Loucy (cell line): ENCODE results near the gene PRKAA2.

Experiments
- H2AFZ ChIP-seq: fragments of 200-600 bp; sonication (generic); 2 replicates; pipeline ENCODE4 v1.6.0; 2016; ENCODE audit warnings: antibody characterized with exemption, mild to moderate bottlenecking, low read length, moderate library complexity
- H3F3A ChIP-seq: fragments of 200-600 bp; 2 replicates; pipeline ENCODE4 v1.6.0; 2016; ENCODE audit warnings: antibody characterized with exemption, low read depth, mild to moderate bottlenecking
- H3K27me3 ChIP-seq: fragments of 200-600 bp; sonication (generic); 2 replicates; pipeline ENCODE4 v1.6.1; 2014; ENCODE audit warnings: low read length, mild to moderate bottlenecking; ENCODE audit not compliant: insufficient read depth, poor library complexity, severe bottlenecking
- H3K36me3 ChIP-seq: fragments of 200-600 bp; sonication (generic); 2 replicates; pipeline ENCODE4 v1.6.1; 2016; ENCODE audit warnings: low read length; ENCODE audit not compliant: insufficient read depth
- H3K4me1 ChIP-seq: fragments of 200-600 bp; sonication (generic); 2 replicates; pipeline ENCODE4 v1.5.1; 2014; ENCODE audit warnings: low read length, mild to moderate bottlenecking; ENCODE audit not compliant: insufficient read depth, poor library complexity, severe bottlenecking
- H3K4me2 ChIP-seq: fragments of 200-600 bp; sonication (generic); 2 replicates; pipeline ENCODE4 v1.6.0; 2014; ENCODE audit warnings: antibody characterized with exemption, low read length, low read depth, mild to moderate bottlenecking; ENCODE audit not compliant: poor library complexity, severe bottlenecking
- H3K4me3 ChIP-seq: fragments of 200-600 bp; sonication (generic); 2 replicates; pipeline ENCODE4 v1.5.1; 2014; ENCODE audit warnings: low read length, mild to moderate bottlenecking, mixed read lengths; ENCODE audit not compliant: poor library complexity, severe bottlenecking
- H3K79me2 ChIP-seq: fragments of 200-600 bp; sonication (generic); 2 replicates; pipeline ENCODE4 v1.6.1; 2014; ENCODE audit warnings: low read length; ENCODE audit not compliant: insufficient read depth
- H3K9ac ChIP-seq: fragments of 200-600 bp; sonication (generic); 2 replicates; pipeline ENCODE4 v1.6.0; 2014; ENCODE audit warnings: mild to moderate bottlenecking, low read depth, low read length, moderate library complexity; ENCODE audit not compliant: poor library complexity, severe bottlenecking
- H3K9me2 ChIP-seq: fragments of 200-600 bp; sonication (generic); replicated peaks from 2 replicates; pipeline ENCODE4 v1.6.1; 2016; ENCODE audit warnings: low read depth, low read length, mixed read lengths
- H3K9me3 ChIP-seq: fragments of 200-600 bp; sonication (generic); 2 replicates; pipeline ENCODE4 v1.6.1; 2014; ENCODE audit warnings: mild to moderate bottlenecking, antibody characterized with exemption, low read length, low read depth; ENCODE audit not compliant: insufficient read depth
- H4K20me1 ChIP-seq: fragments of 200-600 bp; sonication (generic); 2 replicates; pipeline ENCODE4 v1.6.0; 2014; ENCODE audit warnings: antibody characterized with exemption, low read length, mild to moderate bottlenecking; ENCODE audit not compliant: insufficient read depth, poor library complexity, severe bottlenecking
- EZH2phosphoT487 ChIP-seq: fragments of 200-600 bp; IDR thresholded peaks from 2 replicates; pipeline ENCODE4 v1.6.1; 2018; ENCODE audit warnings: antibody characterized with exemption, mild to moderate bottlenecking, moderate library complexity, borderline replicate concordance
- TF ChIP-seq, protein P1 (sequence below): fragments of 200-600 bp; sonication (generic); conservative IDR thresholded peaks from 2 replicates; pipeline ENCODE4 v1.5.1; 2014; ENCODE audit warnings: mild to moderate bottlenecking, antibody characterized with exemption, low read length

PRKAA2 gene

GRCh38 chr1:56645677-56646305 lies 677 bp downstream of the PRKAA2 start:
- H3K9ac ChIP-seq: no peak overlapping the region
- TF ChIP-seq, protein P1, sequence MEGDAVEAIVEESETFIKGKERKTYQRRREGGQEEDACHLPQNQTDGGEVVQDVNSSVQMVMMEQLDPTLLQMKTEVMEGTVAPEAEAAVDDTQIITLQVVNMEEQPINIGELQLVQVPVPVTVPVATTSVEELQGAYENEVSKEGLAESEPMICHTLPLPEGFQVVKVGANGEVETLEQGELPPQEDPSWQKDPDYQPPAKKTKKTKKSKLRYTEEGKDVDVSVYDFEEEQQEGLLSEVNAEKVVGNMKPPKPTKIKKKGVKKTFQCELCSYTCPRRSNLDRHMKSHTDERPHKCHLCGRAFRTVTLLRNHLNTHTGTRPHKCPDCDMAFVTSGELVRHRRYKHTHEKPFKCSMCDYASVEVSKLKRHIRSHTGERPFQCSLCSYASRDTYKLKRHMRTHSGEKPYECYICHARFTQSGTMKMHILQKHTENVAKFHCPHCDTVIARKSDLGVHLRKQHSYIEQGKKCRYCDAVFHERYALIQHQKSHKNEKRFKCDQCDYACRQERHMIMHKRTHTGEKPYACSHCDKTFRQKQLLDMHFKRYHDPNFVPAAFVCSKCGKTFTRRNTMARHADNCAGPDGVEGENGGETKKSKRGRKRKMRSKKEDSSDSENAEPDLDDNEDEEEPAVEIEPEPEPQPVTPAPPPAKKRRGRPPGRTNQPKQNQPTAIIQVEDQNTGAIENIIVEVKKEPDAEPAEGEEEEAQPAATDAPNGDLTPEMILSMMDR: no peak
- TF ChIP-seq EZH2phosphoT487: no peak
- H3K4me2 ChIP-seq: no peak overlapping the region
- no peaks in the 10 kb centered on the region for H3K9me2 ChIP-seq
- no peaks in the 10 kb centered on the region for H3K36me3 ChIP-seq
- H4K20me1 ChIP-seq: no peaks in the 10 kb centered on the region
- H3K79me2 ChIP-seq: no peaks in the 10 kb centered on the region
- H3K4me1 ChIP-seq: no peaks in the 10 kb centered on the region
- H3K4me3 ChIP-seq: no peak overlapping the region
- H2AFZ ChIP-seq: no peak overlapping the region
- H3K27me3 ChIP-seq: no peaks in the 10 kb centered on the region
- no peaks in the 10 kb centered on the region for H3K9me3 ChIP-seq
- H3F3A ChIP-seq: no peaks in the 10 kb centered on the region

GRCh38 chr1:56646611-56647010 lies 1.5 kb downstream of the PRKAA2 start:
- no peaks in the 10 kb centered on the region for H3K9me3 ChIP-seq
- no peaks in the 10 kb centered on the region for H3K4me1 ChIP-seq
- H3K36me3 ChIP-seq: no peaks in the 10 kb centered on the region
- TF ChIP-seq EZH2phosphoT487: no peak
- TF ChIP-seq, protein P1: no peak
- H3K9ac ChIP-seq: no peak overlapping the region
- H3K4me2 ChIP-seq: no peak overlapping the region
- no peak overlapping the region for H2AFZ ChIP-seq
- no peak overlapping the region for H3K4me3 ChIP-seq
- no peaks in the 10 kb centered on the region for H4K20me1 ChIP-seq
- H3K79me2 ChIP-seq: no peaks in the 10 kb centered on the region
- H3K27me3 ChIP-seq: no peaks in the 10 kb centered on the region
- H3K9me2 ChIP-seq: no peaks in the 10 kb centered on the region
- H3F3A ChIP-seq: no peaks in the 10 kb centered on the region

- no peak overlapping the region for H3K4me2 ChIP-seq
- no peak overlapping the region for H2AFZ ChIP-seq
- H3F3A ChIP-seq: no peaks in the 10 kb centered on the region
- H3K4me1 ChIP-seq: no peaks in the 10 kb centered on the region
- H3K9ac ChIP-seq: no peak overlapping the region
- H3K9me2 ChIP-seq: no peaks in the 10 kb centered on the region
- H3K27me3 ChIP-seq: no peaks in the 10 kb centered on the region
- H4K20me1 ChIP-seq: no peaks in the 10 kb centered on the region
- no peak overlapping the region for H3K4me3 ChIP-seq
- H3K36me3 ChIP-seq: no peaks in the 10 kb centered on the region
- no peak for TF ChIP-seq EZH2phosphoT487
- TF ChIP-seq, protein P1: no peak
- H3K9me3 ChIP-seq: no peaks in the 10 kb centered on the region
- no peaks in the 10 kb centered on the region for H3K79me2 ChIP-seq
Observed at GRCh38 chr1:56647106-56647505, 2.0 kb downstream of the PRKAA2 start.
